Skeletal muscle cell (primary cell): Measurements from ENCODE around the gene SEMA5A.

Source experiments
- DNase-seq: peaks from one replicate; pipeline ENCODE4 v3.0.0-alpha.2; 2010; ENCODE audit warnings: low read depth
- H3K4me3 ChIP-seq: 2 replicates; pipeline ENCODE4 v1.5.1; 2011; ENCODE audit warnings: low read depth, mild to moderate bottlenecking, control low read depth, low read length, moderate library complexity

Gene SEMA5A

DNA sequence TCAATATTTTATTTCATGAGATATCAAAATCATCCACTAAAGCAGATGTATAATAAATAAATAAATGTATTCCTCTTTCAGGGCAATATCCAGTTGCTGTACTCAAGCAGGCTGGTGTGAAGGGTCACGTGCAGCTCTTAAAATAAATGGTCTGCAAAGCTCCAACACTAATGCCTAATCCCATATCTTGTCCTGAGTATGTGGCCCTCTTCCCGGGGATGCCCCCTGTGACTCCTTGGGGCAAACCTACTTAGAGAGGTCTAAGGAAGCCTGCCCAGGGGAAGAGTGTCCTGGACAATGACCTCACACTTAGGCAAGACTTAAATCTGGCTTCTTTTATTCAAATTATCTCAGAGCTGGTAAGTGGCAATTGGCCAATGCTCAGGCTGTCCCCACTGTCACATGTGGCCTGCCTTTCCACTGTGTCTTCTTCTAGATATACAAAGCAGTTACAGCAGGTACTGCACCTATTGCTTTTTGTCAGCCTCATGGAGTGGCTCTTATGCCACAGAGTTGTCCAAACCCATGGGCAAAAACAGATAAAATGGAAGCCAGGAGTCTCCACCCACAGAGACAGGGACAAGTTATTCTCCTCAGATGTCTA lies 55.3 kb downstream of the SEMA5A start:
- no peak overlapping the region for H3K4me3 ChIP-seq
- no peak for DNase-seq

DNA sequence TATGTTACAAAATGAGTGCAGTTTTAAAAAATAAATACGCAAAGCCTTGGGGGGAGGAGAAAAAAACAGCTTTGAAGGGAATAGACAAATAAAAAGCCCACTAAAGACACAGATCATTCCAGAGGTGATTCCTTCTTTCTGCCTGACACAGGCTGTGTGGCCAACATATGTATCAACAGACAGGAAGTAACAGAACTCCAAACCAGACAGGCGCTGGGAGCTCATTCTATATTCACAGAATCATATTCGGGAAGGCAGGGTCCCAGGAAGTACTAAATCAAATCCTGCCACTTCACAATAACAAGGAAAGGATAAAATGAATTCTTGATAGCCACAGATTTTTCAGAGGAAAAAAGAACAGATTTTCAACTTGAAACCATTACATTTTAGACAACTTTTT lies 62.1 kb downstream of the SEMA5A start:
- DNase-seq, result no peak

DNA sequence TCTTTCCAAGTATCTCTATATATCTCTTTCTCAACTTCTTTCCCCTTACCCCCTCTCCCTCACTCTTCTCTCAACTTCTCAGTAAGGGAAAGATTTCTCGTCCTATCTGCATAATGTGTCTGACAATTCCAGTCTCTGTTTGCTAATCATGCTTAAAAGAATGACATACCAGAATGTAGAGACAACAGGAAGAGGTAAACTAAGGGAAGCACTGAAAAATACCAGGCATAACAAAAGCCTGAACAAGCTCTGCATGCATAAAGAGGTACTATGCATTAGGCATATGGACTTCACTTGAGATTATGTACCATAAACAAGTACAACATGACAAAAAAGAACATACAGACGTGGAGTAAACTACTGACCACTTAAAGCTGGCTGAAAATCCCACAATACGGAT lies 62.6 kb downstream of the SEMA5A start:
- no peak overlapping the region for H3K4me3 ChIP-seq
- no peak for DNase-seq

More for the DNA sequence above, 62.1 kb downstream of the SEMA5A start:
- H3K4me3 ChIP-seq, result no peak overlapping the region

DNA sequence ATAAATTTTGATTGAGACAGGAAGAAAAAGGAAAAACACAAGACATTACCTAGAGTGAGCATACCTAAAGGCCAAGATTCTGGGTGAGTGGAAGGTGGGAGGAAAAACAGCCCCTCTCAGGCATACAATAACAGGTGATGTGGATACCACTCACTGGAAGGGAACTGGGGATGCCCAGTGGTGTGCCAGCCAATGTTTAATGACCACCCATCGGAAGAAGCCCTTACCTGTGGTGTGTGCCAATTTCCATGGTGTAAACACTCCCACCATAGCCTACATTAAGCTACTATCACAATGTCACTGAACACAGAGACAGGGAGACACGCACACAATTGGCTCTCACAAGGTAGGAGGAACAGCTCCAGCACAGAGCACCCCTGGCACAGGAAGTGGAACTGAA lies 63.5 kb downstream of the SEMA5A start:
- H3K4me3 ChIP-seq, result no peak overlapping the region
- DNase-seq, result no peak

DNA sequence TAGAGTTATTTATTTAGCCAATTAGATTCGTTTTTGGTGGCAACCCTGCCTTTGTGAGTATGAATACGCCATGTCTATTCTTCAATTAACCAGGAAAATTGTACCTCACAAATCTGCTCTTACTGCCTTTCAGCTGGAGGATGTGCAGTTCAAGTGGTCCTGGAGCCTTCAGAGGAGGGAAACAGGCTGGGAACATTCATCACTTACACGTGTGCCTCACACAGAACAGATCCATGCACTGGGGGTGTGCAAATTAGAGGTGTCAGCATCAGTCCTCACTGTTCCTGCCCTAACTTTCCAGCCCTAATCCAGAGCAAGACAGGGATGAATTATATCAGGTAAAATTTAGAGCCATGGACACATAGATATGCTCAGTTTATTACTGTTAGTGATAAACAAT lies 65.4 kb downstream of the SEMA5A start:
- no peak for DNase-seq
- no peak overlapping the region for H3K4me3 ChIP-seq

DNA sequence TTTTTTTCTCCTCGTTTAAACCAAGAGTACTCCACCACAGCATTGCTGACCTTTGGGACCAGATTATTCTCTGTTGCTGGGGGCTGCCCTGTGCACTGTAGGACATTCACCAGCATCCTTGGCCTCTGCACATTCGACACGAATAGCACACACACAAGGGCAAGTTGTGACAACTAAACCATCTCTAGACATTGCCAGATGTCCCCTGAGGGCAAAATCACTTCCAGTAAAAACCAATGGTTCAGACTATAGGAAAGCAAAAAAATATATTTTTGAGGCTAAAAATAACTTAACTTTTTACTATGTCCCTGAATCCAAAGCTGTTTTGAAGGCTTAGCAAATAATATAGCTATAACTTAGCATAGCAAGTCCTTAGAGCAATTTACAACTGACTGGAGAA lies 65.9 kb downstream of the SEMA5A start:
- no peak overlapping the region for H3K4me3 ChIP-seq
- no peak for DNase-seq

DNA sequence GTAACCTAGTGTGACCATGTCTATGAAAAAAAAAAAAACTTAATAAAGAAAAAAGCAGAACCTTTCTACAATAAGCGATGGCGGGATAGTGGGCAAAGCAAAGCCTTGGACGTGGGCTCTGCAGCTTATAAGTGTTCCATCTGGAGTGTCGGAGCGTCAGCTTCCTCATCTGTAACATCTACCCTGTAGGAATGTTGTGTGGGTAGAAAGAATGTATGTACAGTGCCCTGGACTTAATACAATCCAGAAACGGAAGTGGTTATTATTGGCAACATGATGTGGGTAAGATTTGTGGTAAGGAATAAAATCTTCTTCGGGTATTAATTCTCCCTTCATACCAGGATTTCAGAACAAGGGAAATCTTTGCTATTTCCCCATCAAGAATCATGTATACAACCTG lies 66.5 kb downstream of the SEMA5A start:
- peak; percentile 28 for DNase-seq
- no peak overlapping the region for H3K4me3 ChIP-seq

DNA sequence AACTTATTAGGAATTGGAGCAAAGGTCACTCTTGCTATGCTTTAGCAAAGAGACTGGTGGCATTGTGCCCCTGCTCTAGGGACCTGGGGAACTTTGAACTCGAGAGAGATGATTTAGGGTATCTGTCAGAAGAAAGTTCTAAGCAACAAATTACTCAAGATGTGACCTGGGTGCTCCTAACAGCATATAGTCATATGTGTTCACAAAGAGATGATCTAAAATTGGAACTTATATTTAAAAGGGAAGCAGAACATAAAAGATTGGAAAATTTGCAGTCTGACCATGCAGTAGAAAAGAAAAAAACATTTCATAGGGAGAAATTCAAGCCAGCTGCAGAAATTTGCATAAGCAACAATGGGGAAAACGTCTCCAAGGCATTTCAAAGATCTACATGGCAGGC lies 68.3 kb downstream of the SEMA5A start:
- DNase-seq, result no peak
- H3K4me3 ChIP-seq, result no peak overlapping the region

DNA sequence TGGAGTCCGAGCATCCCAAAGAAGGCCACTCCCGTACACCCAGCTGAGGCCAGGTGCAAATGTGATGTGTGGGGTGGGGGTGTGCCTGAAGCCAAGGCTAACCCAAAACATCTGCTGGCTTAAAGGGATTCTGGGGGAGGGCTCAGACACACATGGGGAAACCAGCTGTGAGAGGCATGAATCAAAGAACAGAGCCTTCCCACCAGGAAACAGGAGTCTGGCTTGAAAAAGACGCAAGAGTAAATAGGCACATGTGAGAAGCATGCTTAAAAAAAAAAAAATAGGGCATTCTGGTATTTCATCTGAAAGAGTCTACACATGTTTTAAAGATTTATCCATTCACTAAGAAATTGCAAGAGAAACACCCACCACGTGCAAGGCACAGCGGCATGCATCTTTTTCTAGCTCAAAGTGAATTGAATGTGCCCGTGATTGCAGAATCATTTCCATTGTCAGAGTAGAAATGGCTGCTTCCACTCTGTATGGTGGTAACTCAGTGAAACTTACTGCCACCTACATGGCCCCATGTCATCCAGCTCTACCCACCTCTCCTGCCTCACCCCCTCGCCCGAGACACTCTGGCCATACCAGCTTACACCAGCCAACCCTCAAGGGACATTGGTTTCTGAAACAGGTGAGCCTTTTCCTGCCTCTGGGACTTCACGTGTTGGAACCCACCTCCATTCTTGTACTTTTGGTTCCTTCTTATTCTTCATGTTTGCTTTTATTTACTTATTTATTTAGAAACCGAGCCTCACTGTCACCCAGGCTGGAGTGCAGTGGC lies 71.5 kb downstream of the SEMA5A start:
- no peak overlapping the region for H3K4me3 ChIP-seq
- DNase-seq, result no peak

DNA sequence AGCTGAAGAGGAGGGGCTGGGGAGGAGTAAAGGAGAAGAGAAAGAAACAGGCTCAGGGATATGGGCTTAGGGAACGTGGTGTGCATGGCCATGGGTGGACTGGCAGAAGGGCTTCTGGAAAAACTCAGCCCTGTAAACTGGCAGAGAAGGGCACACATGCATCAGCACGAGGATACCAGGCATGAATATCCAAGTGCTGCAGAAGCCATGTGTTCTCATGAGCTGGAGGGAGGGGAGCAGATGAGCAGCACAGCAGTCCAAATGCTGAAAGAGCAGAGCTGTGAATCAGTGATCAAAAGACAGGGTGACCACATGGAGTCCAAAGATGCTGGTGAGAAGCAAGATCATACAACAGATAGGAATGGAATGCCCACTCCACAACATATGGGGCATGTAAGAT lies 72.3 kb downstream of the SEMA5A start:
- no peak overlapping the region for H3K4me3 ChIP-seq
- DNase-seq, result no peak

DNA sequence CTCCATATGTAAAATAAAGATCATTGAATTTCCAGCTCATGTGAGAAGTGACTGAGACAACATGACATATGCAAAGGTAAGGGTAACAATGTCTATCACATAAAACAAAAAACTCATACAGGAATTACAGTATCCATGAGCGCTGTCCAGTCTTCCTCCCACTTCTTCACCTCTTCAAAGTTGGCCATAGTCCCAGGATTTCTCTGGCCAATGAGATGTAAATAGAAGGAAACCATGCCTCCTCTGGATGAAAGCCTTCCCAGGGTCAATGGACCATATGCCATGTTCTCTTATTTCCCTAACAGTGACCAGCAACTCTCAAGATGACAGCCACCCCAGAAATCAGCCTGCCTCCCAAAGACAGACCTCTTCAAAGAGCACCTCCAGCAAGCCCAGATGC lies 75.5 kb downstream of the SEMA5A start:
- H3K4me3 ChIP-seq, result no peak overlapping the region
- DNase-seq, result no peak

DNA sequence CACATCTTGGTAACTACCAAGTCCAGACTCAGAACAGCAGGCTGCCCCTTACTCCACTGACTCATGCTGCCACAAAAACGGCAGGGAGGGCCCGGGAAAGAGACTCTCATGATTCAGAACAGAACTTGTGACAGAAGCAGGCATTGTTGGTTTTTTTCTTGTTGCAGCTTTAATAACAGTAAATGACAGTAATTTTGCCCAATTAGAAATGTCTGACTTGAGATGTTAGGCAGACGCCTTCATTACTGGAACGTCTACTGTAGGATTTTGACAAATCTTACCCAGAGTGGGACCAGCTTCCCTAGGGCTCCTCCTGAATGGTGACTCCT lies 77.9 kb downstream of the SEMA5A start:
- DNase-seq, result peak; percentile 85
- no peak overlapping the region for H3K4me3 ChIP-seq

DNA sequence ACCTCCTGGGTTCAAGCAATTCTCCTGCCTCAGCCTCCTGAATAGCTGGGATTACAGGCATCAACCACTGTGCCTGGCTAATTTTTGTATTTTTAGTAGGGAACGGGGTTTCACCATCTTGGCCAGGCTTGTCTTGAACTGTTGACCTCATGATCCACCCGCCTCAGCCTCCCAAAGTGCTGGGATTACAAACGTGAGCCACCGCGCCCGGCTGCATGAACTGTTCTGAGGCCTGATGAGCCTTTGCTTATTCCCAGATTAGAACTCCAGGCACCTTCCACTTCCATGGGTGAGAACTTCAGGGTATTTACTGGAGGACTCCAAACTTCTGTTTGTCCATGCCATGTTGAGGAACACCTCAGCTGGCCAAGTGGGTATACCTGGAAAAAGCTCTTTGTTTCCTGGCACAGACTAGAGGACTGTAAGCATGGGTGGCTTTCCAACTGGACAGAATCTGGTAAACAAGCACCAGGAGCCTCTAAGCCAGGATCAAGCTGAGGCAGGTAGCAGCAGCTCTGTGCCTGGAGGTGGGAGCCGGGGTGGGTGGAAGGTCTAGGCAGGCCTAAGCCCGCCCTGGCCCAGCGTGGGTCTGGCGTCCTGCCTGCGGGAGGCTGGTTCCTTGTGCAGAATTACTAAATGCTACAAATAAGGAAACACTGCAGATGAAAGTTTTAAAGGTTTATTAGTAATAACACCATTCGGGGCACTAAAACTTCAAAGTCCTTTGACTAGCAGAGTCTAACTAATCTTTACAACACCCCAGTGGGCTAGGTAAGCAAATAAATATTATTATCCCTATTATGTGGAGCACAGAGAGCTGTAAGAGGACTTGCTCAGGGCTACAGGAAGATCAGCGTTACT lies 78.4 kb downstream of the SEMA5A start:
- H3K4me3 ChIP-seq, result no peak overlapping the region

DNA sequence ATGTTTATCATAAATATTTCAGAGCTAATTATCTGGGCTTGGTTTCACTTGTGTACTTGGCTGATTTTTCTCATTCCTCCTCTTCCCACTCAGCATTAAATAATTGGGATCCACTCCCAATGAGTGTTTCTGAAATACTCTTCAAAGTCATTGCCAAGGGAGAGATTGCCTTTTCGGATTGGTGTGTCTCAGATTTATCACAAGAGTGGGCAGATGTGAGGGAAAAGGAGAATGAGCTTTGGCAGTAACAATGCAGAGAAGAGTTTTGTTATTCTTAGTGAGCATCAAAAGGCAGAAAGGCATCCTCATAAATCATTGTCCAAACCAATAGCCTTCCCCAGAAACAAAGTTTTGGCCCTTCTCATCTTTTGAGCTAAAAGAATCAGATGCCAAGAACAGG lies 79.2 kb downstream of the SEMA5A start:
- no peak overlapping the region for H3K4me3 ChIP-seq
- no peak for DNase-seq

More for the DNA sequence above, 78.4 kb downstream of the SEMA5A start:
- no peak for DNase-seq

DNA sequence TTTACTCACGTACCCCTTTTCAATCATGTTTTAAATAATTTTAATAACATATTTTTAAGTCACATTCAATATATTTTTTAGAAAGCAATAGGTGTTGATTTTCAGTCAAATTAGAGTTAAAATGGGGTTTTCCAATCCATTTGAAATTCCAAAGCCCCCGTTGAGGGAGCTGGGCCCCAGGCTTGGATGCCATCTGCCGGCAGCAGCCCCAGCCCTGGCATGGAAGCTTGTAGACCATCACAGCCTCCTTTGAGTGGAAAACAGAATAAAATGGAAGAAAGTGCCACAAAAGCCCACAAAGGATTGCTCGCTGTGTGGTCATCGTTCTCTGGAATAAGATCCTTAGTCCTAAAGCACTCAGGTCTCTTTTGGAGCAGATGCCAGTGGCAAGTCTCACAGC lies 81.4 kb downstream of the SEMA5A start:
- no peak overlapping the region for H3K4me3 ChIP-seq
- DNase-seq, result no peak

DNA sequence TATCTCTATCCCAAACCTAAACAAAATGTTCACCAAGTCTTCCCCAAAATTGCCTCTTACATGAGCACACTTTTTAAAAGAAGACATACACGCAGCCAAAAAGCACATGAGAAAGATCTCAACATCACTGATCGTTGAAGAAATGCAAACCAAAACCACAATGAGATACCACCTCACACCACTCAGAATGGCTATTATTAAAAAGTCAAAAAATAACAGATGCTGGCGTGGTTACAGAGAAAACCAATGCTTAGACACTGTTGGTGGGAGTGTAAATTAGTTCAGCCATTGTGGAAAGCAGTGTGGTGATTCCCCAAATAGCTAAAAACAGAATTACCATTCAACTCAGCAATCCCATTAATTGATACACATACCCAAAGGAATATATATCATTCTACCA lies 83.8 kb downstream of the SEMA5A start:
- no peak for DNase-seq
- no peak overlapping the region for H3K4me3 ChIP-seq

DNA sequence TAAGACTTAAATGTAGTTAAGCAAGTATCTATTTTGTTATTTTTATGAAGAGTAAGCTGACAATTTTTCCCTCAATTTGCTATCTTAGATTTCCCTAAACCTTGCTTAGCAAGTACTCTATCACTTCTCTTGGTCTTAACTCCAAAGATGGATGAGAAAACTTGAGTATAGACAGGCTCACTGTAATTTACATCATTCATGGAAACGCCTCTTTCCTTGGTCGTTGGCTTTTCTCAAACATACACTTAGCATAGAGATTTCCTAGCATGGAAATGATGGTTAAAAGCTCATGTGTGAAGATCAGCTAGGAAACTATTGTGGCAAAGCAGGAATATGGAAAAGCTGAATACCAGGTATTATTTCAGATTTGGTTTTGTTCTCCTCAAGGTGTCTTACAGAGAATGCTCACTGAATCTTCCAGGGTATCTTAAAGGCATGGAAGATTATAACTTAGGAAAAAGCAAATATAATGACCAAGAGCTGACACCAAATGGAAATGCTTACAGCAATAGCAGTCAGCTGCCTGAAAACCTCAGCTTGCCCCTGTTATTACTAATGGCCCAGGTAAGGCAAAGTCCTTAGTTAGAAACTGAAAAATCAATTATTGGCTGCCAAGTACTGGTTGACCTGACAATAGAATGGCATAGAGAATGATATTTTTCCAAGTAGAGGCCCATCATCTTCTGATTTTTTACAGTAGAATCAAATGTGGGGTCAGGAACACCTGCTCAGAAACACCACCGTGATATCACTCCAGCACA lies 84.8 kb downstream of the SEMA5A start:
- no peak for DNase-seq
- no peak overlapping the region for H3K4me3 ChIP-seq

DNA sequence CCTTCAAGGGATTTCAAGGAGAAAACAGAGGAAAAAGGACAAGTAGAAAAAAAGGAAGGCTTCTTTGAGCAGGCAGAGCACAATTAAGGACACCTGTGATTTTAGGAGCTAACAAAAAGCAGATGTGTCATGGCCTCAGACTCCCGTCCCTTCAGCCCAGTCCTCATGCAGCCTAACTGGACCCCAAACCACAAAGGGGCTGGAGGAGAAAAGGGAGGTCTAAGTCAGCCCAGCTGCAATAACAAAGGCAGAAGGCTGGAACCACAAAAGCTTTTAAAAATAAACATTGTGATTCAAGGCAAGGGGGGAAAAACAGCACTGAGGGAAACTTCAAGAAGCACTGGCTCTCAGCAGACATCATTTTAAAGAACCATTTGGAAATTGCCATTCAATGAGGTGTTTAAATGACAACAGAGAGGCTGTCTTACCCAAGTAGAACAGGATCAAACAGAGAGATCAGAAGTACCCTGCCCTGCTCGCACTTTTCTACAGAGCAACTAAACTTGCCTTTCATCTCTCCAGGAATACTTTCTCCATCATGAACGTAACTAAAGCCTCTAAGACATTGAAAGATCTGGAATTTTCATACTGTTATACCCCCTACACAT lies 89.3 kb downstream of the SEMA5A start:
- peak; percentile 82 for DNase-seq
- no peak overlapping the region for H3K4me3 ChIP-seq

DNA sequence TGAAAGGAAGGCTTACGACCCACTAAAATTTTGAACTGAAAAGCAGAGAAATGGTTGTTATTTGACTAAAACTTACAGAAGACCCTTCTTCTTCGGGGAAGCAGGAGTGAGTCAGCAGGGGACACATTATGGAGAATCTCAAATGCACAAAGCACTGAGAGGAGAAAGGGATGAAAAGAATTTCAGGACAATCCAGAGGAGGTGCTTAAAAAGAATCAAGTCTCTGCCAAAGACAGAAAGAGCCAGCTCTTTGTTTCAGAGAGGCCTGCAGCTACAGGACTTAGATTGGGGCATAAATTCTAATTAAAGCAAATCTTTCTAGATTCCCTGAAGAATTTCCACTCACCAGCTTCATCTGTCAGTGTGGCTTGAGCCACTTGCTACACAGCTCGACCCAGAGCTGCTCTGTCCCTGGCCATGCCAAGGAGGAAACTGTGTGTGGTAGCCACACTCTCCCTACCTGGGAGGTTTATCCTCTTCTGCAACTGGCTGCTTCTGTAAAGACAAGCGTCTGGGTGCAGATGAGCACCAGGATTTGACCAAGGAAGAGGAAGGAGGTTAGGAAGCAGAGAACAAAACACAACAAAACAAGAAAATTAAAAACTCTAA lies 89.9 kb downstream of the SEMA5A start:
- H3K4me3 ChIP-seq, result no peak overlapping the region
- DNase-seq, result no peak
